Measurements from ENCODE around the gene ANO10. TPM values are rescaled to one million over a fixed set of nuclear protein-coding genes. Genes with fewer than 3 reads are reported as not detected.

The ANO10 gene
- total RNA-seq, 1 donor from 2014 or later = 45.4 TPM

GRCh38 chr3:43348350-43348749 lies 273.5 kb downstream of the ANO10 start:
- Mint-ChIP-seq H3K9me3 (ENCODE audit: unreplicated experiment) (peaks cover under 1% of the 10 kb centered on the region), H3K4me1 (ENCODE audit: low read depth, unreplicated experiment) (peaks cover 30% of the 10 kb centered on the region), H3K36me3 (ENCODE audit: low read depth, unreplicated experiment) (peaks cover 20% of the 10 kb centered on the region), H3K27me3 (ENCODE audit: low read depth, unreplicated experiment) (no peaks in the 10 kb centered on the region), H3K27ac (ENCODE audit: unreplicated experiment) (peak overlapping the region; percentile 64), H3K4me3 (ENCODE audit: unreplicated experiment) (no peak overlapping the region)
- no peaks in the 10 kb centered on the region for H3K79me2 ChIP-seq (ENCODE audit: insufficient read depth, low read length)
- H4K20me1 ChIP-seq (ENCODE audit: insufficient read depth, low read length) = no peaks in the 10 kb centered on the region
- H3K9ac ChIP-seq (ENCODE audit: low read length) = no peak overlapping the region
- no peak overlapping the region for H3K4me2 ChIP-seq (ENCODE audit: low read length)
- H3K9me3 ChIP-seq (ENCODE audit: insufficient read depth, low read depth, low read length) = no peaks in the 10 kb centered on the region
- H3K4me1 ChIP-seq (ENCODE audit: insufficient read depth, low read length) = peaks cover 5% of the 10 kb centered on the region
- FAIRE-seq (no peak), DNase-seq (ENCODE audit: low read depth) (no peak)
- no peaks in the 10 kb centered on the region for H3K27me3 ChIP-seq (ENCODE audit: insufficient read depth, low read length)
- peaks cover 10% of the 10 kb centered on the region for H3K36me3 ChIP-seq (ENCODE audit: insufficient read depth, low read length)
- no peak overlapping the region for H3K27ac ChIP-seq (ENCODE audit: low read depth, low read length)
- no peak overlapping the region for H2AFZ ChIP-seq (ENCODE audit: low read depth, low read length)
- no peak overlapping the region for H3K4me3 ChIP-seq (ENCODE audit: insufficient read depth, low read depth, low read length)
- TF ChIP-seq EZH2 (IDR thresholded peaks at IDR 0.05; ENCODE audit: insufficient read depth, low read length) = no peak
- no peak for TF ChIP-seq CTCF (IDR thresholded peaks at IDR 0.05; ENCODE audit: insufficient read depth, low read depth, low read length)

GRCh38 chr3:43347774-43348173 lies 274.0 kb downstream of the ANO10 start:
- Mint-ChIP-seq H3K36me3 (ENCODE audit: low read depth, unreplicated experiment) (peaks cover 23% of the 10 kb centered on the region), H3K27ac (ENCODE audit: unreplicated experiment) (no peak overlapping the region), H3K9me3 (ENCODE audit: unreplicated experiment) (no peaks in the 10 kb centered on the region), H3K4me1 (ENCODE audit: low read depth, unreplicated experiment) (peaks cover 30% of the 10 kb centered on the region), H3K4me3 (ENCODE audit: unreplicated experiment) (no peak overlapping the region), H3K27me3 (ENCODE audit: low read depth, unreplicated experiment) (no peaks in the 10 kb centered on the region)
- no peaks in the 10 kb centered on the region for H3K79me2 ChIP-seq (ENCODE audit: insufficient read depth, low read length)
- DNase-seq (ENCODE audit: low read depth) = no peak
- H3K9ac ChIP-seq (ENCODE audit: low read length) = no peak overlapping the region
- H3K27ac ChIP-seq (ENCODE audit: low read depth, low read length) = no peak overlapping the region
- H3K27me3 ChIP-seq (ENCODE audit: insufficient read depth, low read length) = no peaks in the 10 kb centered on the region
- no peak for FAIRE-seq
- TF ChIP-seq EZH2 (IDR thresholded peaks at IDR 0.05; ENCODE audit: insufficient read depth, low read length) (no peak), CTCF (IDR thresholded peaks at IDR 0.05; ENCODE audit: insufficient read depth, low read depth, low read length) (no peak)
- no peak overlapping the region for H3K4me2 ChIP-seq (ENCODE audit: low read length)
- H3K9me3 ChIP-seq (ENCODE audit: insufficient read depth, low read depth, low read length) = no peaks in the 10 kb centered on the region
- H2AFZ ChIP-seq (ENCODE audit: low read depth, low read length) = no peak overlapping the region
- peaks cover 5% of the 10 kb centered on the region for H3K4me1 ChIP-seq (ENCODE audit: insufficient read depth, low read length)
- no peaks in the 10 kb centered on the region for H4K20me1 ChIP-seq (ENCODE audit: insufficient read depth, low read length)
- H3K4me3 ChIP-seq (ENCODE audit: insufficient read depth, low read depth, low read length) = no peak overlapping the region
- peaks cover 11% of the 10 kb centered on the region for H3K36me3 ChIP-seq (ENCODE audit: insufficient read depth, low read length)

GRCh38 chr3:43346978-43347749 lies 274.6 kb downstream of the ANO10 start:
- H4K20me1 ChIP-seq (ENCODE audit: insufficient read depth, low read length) = no peaks in the 10 kb centered on the region
- no peak overlapping the region for H3K4me3 ChIP-seq (ENCODE audit: insufficient read depth, low read depth, low read length)
- peaks cover 12% of the 10 kb centered on the region for H3K36me3 ChIP-seq (ENCODE audit: insufficient read depth, low read length)
- Mint-ChIP-seq H3K9me3 (ENCODE audit: unreplicated experiment) (no peaks in the 10 kb centered on the region), H3K27me3 (ENCODE audit: low read depth, unreplicated experiment) (no peaks in the 10 kb centered on the region), H3K4me1 (ENCODE audit: low read depth, unreplicated experiment) (peaks cover 30% of the 10 kb centered on the region), H3K36me3 (ENCODE audit: low read depth, unreplicated experiment) (peaks cover 23% of the 10 kb centered on the region), H3K4me3 (ENCODE audit: unreplicated experiment) (no peak overlapping the region), H3K27ac (ENCODE audit: unreplicated experiment) (no peak overlapping the region)
- H3K27me3 ChIP-seq (ENCODE audit: insufficient read depth, low read length) = no peaks in the 10 kb centered on the region
- H2AFZ ChIP-seq (ENCODE audit: low read depth, low read length) = no peak overlapping the region
- no peak overlapping the region for H3K4me2 ChIP-seq (ENCODE audit: low read length)
- no peak overlapping the region for H3K27ac ChIP-seq (ENCODE audit: low read depth, low read length)
- DNase-seq (ENCODE audit: low read depth) (peak; percentile 27), FAIRE-seq (no peak)
- no peaks in the 10 kb centered on the region for H3K9me3 ChIP-seq (ENCODE audit: insufficient read depth, low read depth, low read length)
- TF ChIP-seq EZH2 (IDR thresholded peaks at IDR 0.05; ENCODE audit: insufficient read depth, low read length) = no peak
- TF ChIP-seq CTCF (IDR thresholded peaks at IDR 0.05; ENCODE audit: insufficient read depth, low read depth, low read length) = no peak
- H3K79me2 ChIP-seq (ENCODE audit: insufficient read depth, low read length) = no peaks in the 10 kb centered on the region
- no peak overlapping the region for H3K9ac ChIP-seq (ENCODE audit: low read length)
- peaks cover 5% of the 10 kb centered on the region for H3K4me1 ChIP-seq (ENCODE audit: insufficient read depth, low read length)
